Fibroblast of skin of right biceps (primary cell): ENCODE results near the gene CHRM2.

Source experiments
- DNase-seq: peaks from one replicate; pipeline ENCODE4 v3.0.0-alpha.2; 2013

The CHRM2 gene

GRCh38 chr7:137038706-137039105 lies 170.3 kb downstream of the CHRM2 start:
- no peak for DNase-seq

- DNase-seq, result no peak
Measured at GRCh38 chr7:137040745-137041144, 172.3 kb downstream of the CHRM2 start.

- DNase-seq, result no peak
Measured at GRCh38 chr7:137045573-137045972, 177.1 kb downstream of the CHRM2 start.

- no peak for DNase-seq
Measured at GRCh38 chr7:137069249-137069963, 201.0 kb downstream of the CHRM2 start.
